GM23338 (cell line): ENCODE measurements around the gene UNC45B. TPM values are rescaled to one million over a fixed set of nuclear protein-coding genes. Genes with fewer than 3 reads are reported as not detected.

Source experiments
- ATAC-seq: fragments of 200-7000 bp; cut with Tn5 transposase; 3 replicates; pipeline ENCODE4 v1.9.1; 2020
- DNase-seq: peaks from one replicate; pipeline ENCODE4 v3.0.0-alpha.2; 2015; ENCODE audit warnings: low spot score
- H2AFZ ChIP-seq: fragments of 200-600 bp; sonication (generic); 2 replicates; pipeline ENCODE4 v1.8.0; 2016; ENCODE audit warnings: antibody characterized with exemption, mild to moderate bottlenecking, moderate library complexity
- H3F3A ChIP-seq: fragments of 200-600 bp; sonication (generic); replicated peaks from 2 replicates; pipeline ENCODE4 v1.8.0; 2017; ENCODE audit warnings: antibody characterized with exemption, mixed run types, low read depth
- H3K27ac ChIP-seq: fragments of 200-600 bp; sonication (generic); 2 replicates; pipeline ENCODE4 v1.6.1; 2016; ENCODE audit warnings: low read depth
- H3K27me3 ChIP-seq: fragments of 200-600 bp; sonication (generic); 2 replicates; pipeline ENCODE4 v1.8.0; 2016; ENCODE audit warnings: mild to moderate bottlenecking, mixed run types, moderate library complexity; ENCODE audit not compliant: insufficient read depth
- H3K36me3 ChIP-seq: fragments of 200-600 bp; sonication (generic); 2 replicates; pipeline ENCODE4 v1.8.0; 2016; ENCODE audit warnings: mild to moderate bottlenecking; ENCODE audit not compliant: insufficient read depth
- H3K4me1 ChIP-seq: fragments of 200-600 bp; sonication (generic); 2 replicates; pipeline ENCODE4 v1.8.0; 2016; ENCODE audit warnings: mild to moderate bottlenecking, moderate library complexity; ENCODE audit not compliant: insufficient read depth
- H3K4me2 ChIP-seq: fragments of 200-600 bp; sonication (generic); 2 replicates; pipeline ENCODE4 v1.7.1; 2017; ENCODE audit warnings: mixed run types
- H3K4me3 ChIP-seq: fragments of 200-600 bp; sonication (generic); 2 replicates; pipeline ENCODE4 v1.6.1; 2016; ENCODE audit warnings: mixed run types
- H3K79me2 ChIP-seq: fragments of 200-600 bp; sonication (generic); replicated peaks from 2 replicates; pipeline ENCODE4 v1.8.0; 2017; ENCODE audit warnings: mild to moderate bottlenecking; ENCODE audit not compliant: insufficient read depth
- H3K9me2 ChIP-seq: fragments of 200-600 bp; sonication (generic); 2 replicates; pipeline ENCODE4 v1.8.0; 2017; ENCODE audit not compliant: insufficient read depth
- H4K20me1 ChIP-seq: fragments of 200-600 bp; sonication (generic); replicated peaks from 2 replicates; pipeline ENCODE4 v1.8.0; 2017; ENCODE audit warnings: mild to moderate bottlenecking; ENCODE audit not compliant: insufficient read depth
- H3K27ac Mint-ChIP-seq: 2 replicates; pipeline ENCODE4 v1.8.0; 2020; ENCODE audit warnings: inconsistent platforms, mild to moderate bottlenecking, moderate library complexity, mixed read lengths
- H3K27me3 Mint-ChIP-seq: 3 replicates; pipeline ENCODE4 v1.8.0; 2022; ENCODE audit warnings: low read depth, mild to moderate bottlenecking, moderate library complexity, mixed read lengths, inconsistent platforms; ENCODE audit not compliant: insufficient read depth, poor library complexity
- H3K36me3 Mint-ChIP-seq: 3 replicates; pipeline ENCODE4 v1.8.0; 2021; ENCODE audit warnings: low read depth, mild to moderate bottlenecking, inconsistent platforms, moderate library complexity, mixed read lengths
- H3K4me1 Mint-ChIP-seq: 3 replicates; pipeline ENCODE4 v1.8.0; 2020; ENCODE audit warnings: mild to moderate bottlenecking, inconsistent platforms, mixed read lengths
- H3K4me3 Mint-ChIP-seq: 3 replicates; pipeline ENCODE4 v1.8.0; 2021; ENCODE audit warnings: moderate library complexity, mild to moderate bottlenecking, inconsistent platforms, mixed read lengths
- H3K9me3 Mint-ChIP-seq: 3 replicates; pipeline ENCODE4 v1.8.0; 2020; ENCODE audit warnings: moderate library complexity, mild to moderate bottlenecking, inconsistent platforms, mixed read lengths
- CREB1 ChIP-seq: fragments of 250-450 bp; sonication (Bioruptor Pico); IDR thresholded peaks from 2 replicates; pipeline ENCODE4 v1.5.0; 2020; ENCODE audit warnings: low read depth, mild to moderate bottlenecking, moderate library complexity
- EZH2 ChIP-seq: fragments of 200-600 bp; sonication (generic); IDR thresholded peaks from one replicate; pipeline ENCODE4 v1.8.0; 2017; ENCODE audit warnings: antibody characterized with exemption, mild to moderate bottlenecking, low read depth; ENCODE audit not compliant: unreplicated experiment
- JUNB ChIP-seq: IDR thresholded peaks from one replicate; pipeline ENCODE4 v1.6.1; 2016; ENCODE audit warnings: antibody characterized with exemption; ENCODE audit not compliant: unreplicated experiment
- POLR2AphosphoS5 ChIP-seq: IDR thresholded peaks from 2 replicates; pipeline ENCODE4 v1.6.1; 2016; ENCODE audit warnings: antibody characterized with exemption, low read depth
- REST ChIP-seq: IDR thresholded peaks from one replicate; pipeline ENCODE4 v1.6.1; 2018; ENCODE audit warnings: antibody characterized with exemption; ENCODE audit not compliant: unreplicated experiment
- ZNF331 ChIP-seq: fragments of 250-450 bp; sonication (Bioruptor Pico); IDR thresholded peaks from 2 replicates; pipeline ENCODE4 v1.5.0; 2020; ENCODE audit warnings: low read depth, mild to moderate bottlenecking, moderate library complexity
- ZNF462 ChIP-seq: fragments of 250-450 bp; sonication (Bioruptor Pico); IDR thresholded peaks from 2 replicates; pipeline ENCODE4 v1.5.0; 2020; ENCODE audit warnings: mild to moderate bottlenecking, moderate library complexity
- polyA plus RNA-seq: library from polyadenylated mRNA; unstranded; fragments of >200 nt; fragmentation: Nextera tagmentation; extraction: Ambion mirVana; gene quantifications from 2 replicates; pipeline ENCODE4 v1.2.1, GENCODE V29; 2016
- total RNA-seq: library from RNA; depleted of rRNA; stranded (reverse); fragments of >200 nt; shearing (Covaris generic); gene quantifications from 2 replicates; pipeline ENCODE4 v1.2.3, GENCODE V29; 2014

Gene UNC45B
- total and polyA plus RNA-seq, 2 experiments from 2014 or later: 0.03 TPM; not detected in 1

- TF ChIP-seq ZNF462 (CRISPR knock-in tag): no peak
Observed at GRCh38 chr17:35144840-35145239, 2.8 kb upstream of the UNC45B start (continued).

GRCh38 chr17:35146214-35146833 lies 1.3 kb upstream of the UNC45B start:
- no peak overlapping the region for H2AFZ ChIP-seq
- peaks cover 7% of the 10 kb centered on the region for H3K79me2 ChIP-seq
- no peaks in the 10 kb centered on the region for H3K9me2 ChIP-seq
- no peak overlapping the region for H3K4me2 ChIP-seq
- H3F3A ChIP-seq: no peaks in the 10 kb centered on the region
- H3K27ac Mint-ChIP-seq: no peak overlapping the region
- DNase-seq: no peak
- no peaks in the 10 kb centered on the region for H3K9me3 Mint-ChIP-seq
- no peaks in the 10 kb centered on the region for H3K27me3 ChIP-seq
- H3K27me3 Mint-ChIP-seq: peaks cover 25% of the 10 kb centered on the region
- H3K36me3 ChIP-seq: no peaks in the 10 kb centered on the region
- H3K27ac ChIP-seq: no peak overlapping the region
- ATAC-seq: no peak
- H3K36me3 Mint-ChIP-seq: no peaks in the 10 kb centered on the region
- H4K20me1 ChIP-seq: no peaks in the 10 kb centered on the region
- no peaks in the 10 kb centered on the region for H3K4me1 ChIP-seq
- no peak overlapping the region for H3K4me3 ChIP-seq
- no peak overlapping the region for H3K4me3 Mint-ChIP-seq
- peaks cover 20% of the 10 kb centered on the region for H3K4me1 Mint-ChIP-seq
- TF ChIP-seq POLR2AphosphoS5: no peak
- no peak for TF ChIP-seq REST
- no peak for TF ChIP-seq CREB1
- TF ChIP-seq JUNB: no peak
- TF ChIP-seq EZH2: no peak
- no peak for TF ChIP-seq ZNF331
